CD4-positive, alpha-beta T cell treated with Interleukin-21 for 1 hour (primary cell): Measurements from ENCODE around the gene CXCL12.

Experiments
- DNase-seq: peaks from one replicate; pipeline ENCODE4 v3.0.0-alpha.2; 2020

The CXCL12 gene

GRCh38 chr10:44398747-44399658 is 14.1 kb upstream of the CXCL12 start:
- DNase-seq = no peak

- no peak for DNase-seq
Observed at GRCh38 chr10:44398271-44398670, 13.4 kb upstream of the CXCL12 start.

GRCh38 chr10:44397476-44398225 is 12.8 kb upstream of the CXCL12 start:
- DNase-seq = no peak

GRCh38 chr10:44396671-44397191 is 11.8 kb upstream of the CXCL12 start:
- no peak for DNase-seq

GRCh38 chr10:44395902-44396670 is 11.2 kb upstream of the CXCL12 start:
- no peak for DNase-seq

GRCh38 chr10:44395396-44395795 is 10.5 kb upstream of the CXCL12 start:
- DNase-seq = no peak

GRCh38 chr10:44394696-44395381 is 9.9 kb upstream of the CXCL12 start:
- no peak for DNase-seq

- DNase-seq = no peak
Observed at GRCh38 chr10:44393834-44394547, 9.1 kb upstream of the CXCL12 start.

GRCh38 chr10:44393051-44393630 is 8.2 kb upstream of the CXCL12 start:
- no peak for DNase-seq

GRCh38 chr10:44392420-44392819 is 7.5 kb upstream of the CXCL12 start:
- DNase-seq = no peak

- no peak for DNase-seq
Observed at GRCh38 chr10:44391981-44392380, 7.1 kb upstream of the CXCL12 start.

- DNase-seq = no peak
Observed at GRCh38 chr10:44390585-44391072, 5.7 kb upstream of the CXCL12 start.

- no peak for DNase-seq
Observed at GRCh38 chr10:44389556-44389955, 4.7 kb upstream of the CXCL12 start.

- no peak for DNase-seq
Observed at GRCh38 chr10:44389150-44389549, 4.3 kb upstream of the CXCL12 start.

- DNase-seq = no peak
Observed at GRCh38 chr10:44388641-44389040, 3.7 kb upstream of the CXCL12 start.

GRCh38 chr10:44387853-44388251 is 3.0 kb upstream of the CXCL12 start:
- no peak for DNase-seq

GRCh38 chr10:44386546-44387052 is 1.7 kb upstream of the CXCL12 start:
- peak; percentile 7 for DNase-seq

GRCh38 chr10:44385696-44386441 is 972 bp upstream of the CXCL12 start:
- no peak for DNase-seq

GRCh38 chr10:44384601-44385025 is 284 bp downstream of the CXCL12 start:
- no peak for DNase-seq
